Motor neuron (in vitro differentiated cells): Measurements from ENCODE around the gene TMEM86A. TPM values are rescaled to one million over a fixed set of nuclear protein-coding genes. Genes with fewer than 3 reads are reported as not detected.

Source experiments
- ATAC-seq, 8 experiments: fragments of 200-7000 bp; cut with Tn5 transposase; replicated peaks in 6 of 8; 2 replicates each; pipeline ENCODE4 v1.8.0; 2021; ENCODE audit warnings: mild to moderate bottlenecking in 8 of 8, moderate library complexity in 8 of 8
- H3K27ac ChIP-seq, 2 donors: fragments of 250-450 bp; sonication (Bioruptor Pico); 2 replicates each; pipeline ENCODE4 v1.9.0; 2021; ENCODE audit warnings: antibody characterized with exemption in 2 of 2, mild to moderate bottlenecking in 2 of 2, moderate library complexity in 1 of 2
- H3K4me1 ChIP-seq, 2 donors: fragments of 250-450 bp; sonication (Bioruptor Pico); replicated peaks in 1 of 2; 2 replicates each; pipeline ENCODE4 v1.6.1; 2021; ENCODE audit warnings: antibody characterized with exemption in 2 of 2, mild to moderate bottlenecking in 2 of 2, moderate library complexity in 1 of 2
- H3K4me3 ChIP-seq, 5 donors: fragments of 250-450 bp; sonication (Bioruptor Pico); 2 replicates each; pipeline ENCODE4 v1.9.0; 2021; ENCODE audit warnings: antibody characterized with exemption in 5 of 5, mild to moderate bottlenecking in 5 of 5, moderate library complexity in 4 of 5
- WGBS, 10 experiments: fragments of 450-650 bp; shearing (Covaris generic); methylation state at CpG; one replicate each; pipeline ENCODE4 v1.0.0; 2022; 5-methylcytosine and 5-hydroxymethylcytosine counted together
- in situ Hi-C, 9 experiments: fragments of 400-800 bp; cut with MboI; loops; one replicate each; pipeline ENCODE4 v1.15.0; 2021; ENCODE audit warnings: low sequenced_read_pairs in 9 of 9, low pct_unique_long_range_greater_than_20kb in 2 of 9; ENCODE audit not compliant: unreplicated experiment in 9 of 9
- total RNA-seq, 8 experiments: library from RNA; unstranded; fragments of 300-600 nt; gene quantifications; 2 replicates each; pipeline versions ENCODE4 v1.2.3 to v1.2.4, GENCODE V29; 2022

TMEM86A gene
- total RNA-seq, 8 experiments from 2014 or later = 1.5 to 22.0 (median 4.0) TPM

GRCh38 chr11:18703001-18703763, 4.6 kb downstream of the TMEM86A start:
- Histone ChIP-seq H3K4me3 (no peak overlapping the region), H3K27ac (no peak overlapping the region), H3K4me1 (peaks cover 0 to 7% of the 10 kb centered on the region in 2 donors)
- WGBS, 10 experiments = 60 to 100% (median 80%) methylated on average over 1 of the region's 2 CpGs; no CpG with 5 or more reads in 5 of the 10 experiments
- in situ Hi-C loops = no loop called here
- ATAC-seq = no peak

GRCh38 chr11:18704045-18704645, 5.6 kb downstream of the TMEM86A start:
- in situ Hi-C loops = no loop called here
- H3K4me1 ChIP-seq = peaks cover 0 to 6% of the 10 kb centered on the region in 2 donors
- H3K4me3 ChIP-seq = no peak overlapping the region
- WGBS, 10 experiments = 53 to 81% (median 68%) methylated on average over 2 to 4 of the region's 5 CpGs; no CpG with 5 or more reads in 3 of the 10 experiments
- ATAC-seq = no peak
- no peak overlapping the region for H3K27ac ChIP-seq

- Histone ChIP-seq H3K4me1 (peaks cover 0 to under 1% of the 10 kb centered on the region in 2 donors), H3K4me3 (no peak overlapping the region), H3K27ac (no peak overlapping the region)
- in situ Hi-C loops = no loop called here
- no peak for ATAC-seq
- WGBS, 10 experiments = 17 to 75% (median 44%) methylated on average over 1 of the region's 1 CpG; no CpG with 5 or more reads in 6 of the 10 experiments
Observed at GRCh38 chr11:18704698-18705097, 6.1 kb downstream of the TMEM86A start.

- Histone ChIP-seq H3K4me3 (peak overlapping the region; percentile 25 to 48 (median 35)), H3K27ac (no peak overlapping the region), H3K4me1 (no peaks in the 10 kb centered on the region)
- WGBS, 10 experiments = 0 to 29% (median 8%) methylated on average over 2 to 14 of the region's 46 CpGs; no CpG with 5 or more reads in 4 of the 10 experiments
- in situ Hi-C loops = no loop called here
- peak; percentile 25 to 77 (median 71) for ATAC-seq
Observed at GRCh38 chr11:18705651-18706281, 7.2 kb downstream of the TMEM86A start.

- 0 to 47% (median 43%) methylated on average over 1 to 9 of the region's 34 CpGs; no CpG with 5 or more reads in 6 of the 10 experiments for WGBS, 10 experiments
- Histone ChIP-seq H3K4me3 (peak overlapping the region; percentile 25 to 48 (median 35)), H3K4me1 (no peaks in the 10 kb centered on the region), H3K27ac (no peak overlapping the region)
- in situ Hi-C loops = no loop called here
- ATAC-seq = peak; percentile 39 to 89 (median 80)
Observed at GRCh38 chr11:18706330-18707243, 8.0 kb downstream of the TMEM86A start.

GRCh38 chr11:18707811-18708340, 9.3 kb downstream of the TMEM86A start:
- WGBS, 10 experiments = 79 to 100% (median 95%) methylated on average over 1 to 8 of the region's 12 CpGs; no CpG with 5 or more reads in 2 of the 10 experiments
- H3K4me3 ChIP-seq = no peak overlapping the region
- H3K4me1 ChIP-seq = no peaks in the 10 kb centered on the region
- no peak for ATAC-seq
- H3K27ac ChIP-seq = no peak overlapping the region
- in situ Hi-C loops = no loop called here

DNA sequence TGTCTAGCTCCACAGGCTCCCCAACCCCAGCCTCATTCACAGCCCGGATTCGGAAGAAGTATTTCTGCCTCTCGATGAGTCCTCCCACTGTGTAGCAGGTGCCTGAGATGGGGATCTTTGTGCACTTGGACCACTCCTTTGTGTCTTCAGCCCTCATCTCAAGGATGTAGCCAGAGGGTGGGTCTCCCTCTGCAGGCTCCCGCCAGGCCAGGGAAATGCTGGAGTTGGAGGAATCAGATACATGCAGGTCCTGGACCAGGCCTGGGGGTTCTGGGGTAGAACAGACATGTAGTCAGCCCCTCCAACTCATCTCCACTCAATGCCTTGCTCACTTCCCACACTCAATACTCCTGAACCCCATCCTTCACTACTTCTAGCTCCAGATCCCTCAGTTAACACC, 10.8 kb downstream of the TMEM86A start:
- H3K27ac ChIP-seq = no peak overlapping the region
- ATAC-seq = no peak
- no peaks in the 10 kb centered on the region for H3K4me1 ChIP-seq
- in situ Hi-C loops = no loop called here
- H3K4me3 ChIP-seq = no peak overlapping the region
- 82 to 100% (median 93%) methylated on average over 1 to 4 of the region's 4 CpGs; no CpG with 5 or more reads in 5 of the 10 experiments for WGBS, 10 experiments

DNA sequence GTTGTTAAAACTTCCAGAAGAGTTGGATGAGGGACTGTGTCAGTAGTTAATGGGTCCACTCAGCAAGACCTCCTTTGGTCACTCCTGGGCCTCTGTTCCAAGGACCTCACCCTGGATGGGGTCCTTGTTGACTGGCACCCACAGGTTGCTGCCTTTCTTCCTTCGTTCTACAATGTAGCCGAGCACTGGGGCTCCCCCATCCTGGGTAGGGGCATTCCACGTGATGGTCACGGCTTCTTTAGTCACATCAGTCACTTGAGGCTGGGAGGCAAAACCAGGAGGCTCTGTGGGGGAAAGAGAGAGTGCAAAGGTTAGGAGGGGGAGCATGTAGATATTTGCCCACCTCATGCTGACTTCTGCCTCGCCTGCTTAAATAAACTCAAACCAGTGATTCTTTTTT, 12.0 kb downstream of the TMEM86A start:
- Histone ChIP-seq H3K27ac (no peak overlapping the region), H3K4me1 (no peaks in the 10 kb centered on the region), H3K4me3 (no peak overlapping the region)
- in situ Hi-C loops = no loop called here
- ATAC-seq = no peak
- 22 to 80% (median 64%) methylated on average over 1 to 5 of the region's 5 CpGs; no CpG with 5 or more reads in 2 of the 10 experiments for WGBS, 10 experiments

GRCh38 chr11:18713646-18714442, 15.3 kb downstream of the TMEM86A start:
- in situ Hi-C loops = no loop called here
- no peak for ATAC-seq
- no peak overlapping the region for H3K4me3 ChIP-seq
- H3K4me1 ChIP-seq = no peaks in the 10 kb centered on the region
- no peak overlapping the region for H3K27ac ChIP-seq
- WGBS, 10 experiments = 60 to 100% (median 80%) methylated on average over 1 to 8 of the region's 26 CpGs; no CpG with 5 or more reads in 5 of the 10 experiments

GRCh38 chr11:18714443-18714780, 15.8 kb downstream of the TMEM86A start:
- Histone ChIP-seq H3K4me1 (no peaks in the 10 kb centered on the region), H3K4me3 (no peak overlapping the region), H3K27ac (no peak overlapping the region)
- ATAC-seq = no peak
- in situ Hi-C loops = no loop called here
- WGBS, 10 experiments = 32 to 70% methylated on average over 2 to 3 of the region's 10 CpGs; no CpG with 5 or more reads in 8 of the 10 experiments

DNA sequence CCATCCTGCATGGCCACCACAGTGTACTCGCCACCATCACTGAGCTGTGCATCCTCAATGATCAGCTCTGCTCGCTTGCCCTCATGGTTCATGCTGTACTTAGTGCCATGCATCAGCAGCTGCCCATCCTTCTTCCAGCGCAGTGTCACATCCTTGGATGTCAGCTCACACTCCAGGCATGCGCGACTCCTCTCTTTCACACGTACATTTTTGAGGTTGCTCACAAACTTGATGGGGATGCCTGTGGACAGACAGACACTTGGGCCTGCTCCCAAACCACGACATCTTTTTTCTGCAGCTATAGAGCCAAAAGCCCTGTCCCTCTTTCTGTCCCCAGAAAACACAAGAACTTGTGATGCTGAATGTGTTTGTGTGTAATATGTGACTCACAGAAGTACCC, 16.9 kb downstream of the TMEM86A start:
- H3K27ac ChIP-seq = no peak overlapping the region
- no peak for ATAC-seq
- WGBS, 10 experiments = 20 to 86% (median 58%) methylated on average over 1 to 6 of the region's 7 CpGs; no CpG with 5 or more reads in 3 of the 10 experiments
- in situ Hi-C loops = no loop called here
- no peak overlapping the region for H3K4me3 ChIP-seq
- H3K4me1 ChIP-seq = no peaks in the 10 kb centered on the region
